Liver (tissue), 9 donors: Measurements from ENCODE around the gene GLIS1. TPM values are rescaled to one million over a fixed set of nuclear protein-coding genes. Genes with fewer than 3 reads are reported as not detected.

ENCODE experiments used
- DNase-seq: peaks from one replicate; pipeline ENCODE4 v3.0.0-alpha.2; 2017; ENCODE audit warnings: low spot score
- H3K27ac ChIP-seq, 2 donors: one replicate each; pipeline ENCODE4 v1.7.0; 2013; ENCODE audit warnings: inconsistent platforms in 2 of 2, low read length in 2 of 2, control low read depth in 1 of 2, low read depth in 1 of 2, mild to moderate bottlenecking in 1 of 2
- H3K27me3 ChIP-seq, 4 donors: one replicate each; pipeline versions ENCODE4 v1.6.1 to v1.7.0; 2013; ENCODE audit warnings: low read length in 3 of 4, inconsistent platforms in 1 of 4, mild to moderate bottlenecking in 1 of 4, moderate library complexity in 1 of 4; ENCODE audit not compliant: control insufficient read depth in 4 of 4, insufficient read depth in 4 of 4
- H3K36me3 ChIP-seq, 4 donors: one replicate each; pipeline versions ENCODE4 v1.6.1 to v1.7.0; 2013; ENCODE audit warnings: low read length in 3 of 4, mild to moderate bottlenecking in 3 of 4, low read depth in 1 of 4, moderate library complexity in 1 of 4; ENCODE audit not compliant: control insufficient read depth in 4 of 4, insufficient read depth in 3 of 4
- H3K4me1 ChIP-seq, 4 donors: one replicate each; pipeline versions ENCODE4 v1.6.1 to v1.7.0; 2013; ENCODE audit warnings: low read length in 3 of 4, mild to moderate bottlenecking in 3 of 4, moderate library complexity in 1 of 4; ENCODE audit not compliant: control insufficient read depth in 4 of 4, insufficient read depth in 4 of 4
- H3K4me3 ChIP-seq, 3 donors: one replicate each; pipeline versions ENCODE4 v1.6.1 to v1.7.0; 2013; ENCODE audit warnings: low read length in 3 of 3, control low read depth in 1 of 3, low read depth in 1 of 3, mild to moderate bottlenecking in 1 of 3
- H3K9ac ChIP-seq, 2 donors: one replicate each; pipeline ENCODE4 v1.7.0; 2013; ENCODE audit warnings: low read length in 2 of 2, mild to moderate bottlenecking in 2 of 2, moderate library complexity in 2 of 2, control low read depth in 1 of 2, low read depth in 1 of 2
- H3K9me3 ChIP-seq, 4 donors: one replicate each; pipeline versions ENCODE4 v1.6.1 to v1.7.0; 2013; ENCODE audit warnings: low read length in 3 of 4; ENCODE audit not compliant: control insufficient read depth in 4 of 4
- ATF3 ChIP-seq: IDR thresholded peaks from 2 replicates; pipeline ENCODE4 v1.6.1; 2016; ENCODE audit warnings: antibody characterized with exemption
- EGR1 ChIP-seq, 2 donors: IDR thresholded peaks; 2 replicates each; pipeline ENCODE4 v1.6.1; 2016 to 2018; ENCODE audit warnings: antibody characterized with exemption in 2 of 2, low read depth in 2 of 2
- FOXA2 ChIP-seq: IDR thresholded peaks from 2 replicates; pipeline ENCODE4 v1.6.1; 2016; ENCODE audit warnings: antibody characterized with exemption
- GABPA ChIP-seq, 2 donors: IDR thresholded peaks in 1 of 2; conservative IDR thresholded peaks in 1 of 2; 2 replicates each; pipeline ENCODE4 v1.6.1; 2016; ENCODE audit warnings: antibody characterized with exemption in 2 of 2, mild to moderate bottlenecking in 1 of 2, moderate library complexity in 1 of 2
- HNF4G ChIP-seq: IDR thresholded peaks from 2 replicates; pipeline ENCODE4 v1.6.1; 2016; ENCODE audit warnings: antibody characterized with exemption
- JUND ChIP-seq, 2 donors: IDR thresholded peaks; 2 replicates each; pipeline ENCODE4 v1.6.1; 2016; ENCODE audit warnings: antibody characterized with exemption in 2 of 2
- RAD21 ChIP-seq, 2 donors: IDR thresholded peaks; 2 replicates each; pipeline ENCODE4 v1.6.1; 2016; ENCODE audit warnings: antibody characterized with exemption in 2 of 2, mild to moderate bottlenecking in 2 of 2
- RXRA ChIP-seq, 2 donors: IDR thresholded peaks; 2 replicates each; pipeline ENCODE4 v1.6.1; 2017 to 2018; ENCODE audit warnings: antibody characterized with exemption in 2 of 2, mild to moderate bottlenecking in 1 of 2
- SP1 ChIP-seq: IDR thresholded peaks from 2 replicates; pipeline ENCODE4 v1.6.1; 2018; ENCODE audit warnings: antibody characterized with exemption, mild to moderate bottlenecking
- TAF1 ChIP-seq: conservative IDR thresholded peaks from 2 replicates; pipeline ENCODE4 v1.6.1; 2016; ENCODE audit warnings: antibody characterized with exemption, mild to moderate bottlenecking
- YY1 ChIP-seq: IDR thresholded peaks from 2 replicates; pipeline ENCODE4 v1.6.1; 2016; ENCODE audit warnings: antibody characterized with exemption, mild to moderate bottlenecking
- ZBTB33 ChIP-seq: IDR thresholded peaks from 2 replicates; pipeline ENCODE4 v1.6.1; 2016; ENCODE audit warnings: antibody characterized with exemption
- WGBS: extraction: QIAGEN DNeasy Blood & Tissue Kit; methylation state at CpG from one replicate; pipeline ENCODE4 v1.1.7; 2013; 5-methylcytosine and 5-hydroxymethylcytosine counted together
- polyA plus RNA-seq, 2 donors: library from polyadenylated mRNA; stranded (reverse) in 1 of 2; unstranded in 1 of 2; fragments of 200-250 nt in 1 of 2; fragments of >200 nt in 1 of 2; fragmentation: Nextera tagmentation in 1 of 2; extraction: Ambion mirVana in 1 of 2; gene quantifications; one replicate each; pipeline versions ENCODE4 v1.2.1 to v1.2.3, GENCODE V29; 2013 to 2015
- total RNA-seq, 2 donors: library from RNA; depleted of rRNA; stranded (reverse); fragments of >200 nt; gene quantifications; one replicate each; pipeline ENCODE4 v1.2.3, GENCODE V29; 2014
- TF ChIP-seq, protein P1 (sequence below): fragments of 150-350 bp; IDR thresholded peaks from 2 replicates; pipeline ENCODE4 v1.5.1; 2017; ENCODE audit warnings: improper control_type of control experiment, low read depth, low read length; ENCODE audit not compliant: missing input control
- donor health status: healthy.
- donor health status: healthy.
- donor health status: healthy.
- donor health status: healthy.
- donor health status: healthy.

Gene GLIS1
- total and polyA plus RNA-seq, 4 donors: under 0.01 to 0.05 TPM; not detected in 2

- no peak overlapping the region for H3K27ac ChIP-seq
- no peaks in the 10 kb centered on the region for H3K4me1 ChIP-seq
- no peak overlapping the region for H3K4me3 ChIP-seq
- TF ChIP-seq JUND (IDR thresholded peaks at IDR 0.05): no peak
- TF ChIP-seq HNF4G: no peak
- TF ChIP-seq EGR1 (IDR thresholded peaks at IDR 0.05; ENCODE audit: low read depth in 2 of 2): no peak
- TF ChIP-seq TAF1: no peak
- no peak for TF ChIP-seq ZBTB33
- no peak for TF ChIP-seq ATF3
- TF ChIP-seq SP1: no peak
- TF ChIP-seq RAD21 (IDR thresholded peaks at IDR 0.05): no peak
- WGBS: 91% methylated on average over 4 of the region's 4 CpGs
- H3K9ac ChIP-seq: no peak overlapping the region
- H3K27me3 ChIP-seq: peaks cover 0 to 2% (median 0%) of the 10 kb centered on the region in 4 donors
- no peaks in the 10 kb centered on the region for H3K36me3 ChIP-seq
- DNase-seq: no peak
- no peaks in the 10 kb centered on the region for H3K9me3 ChIP-seq
Observed at GRCh38 chr1:53591924-53592323, 147.0 kb downstream of the GLIS1 start.

DNA sequence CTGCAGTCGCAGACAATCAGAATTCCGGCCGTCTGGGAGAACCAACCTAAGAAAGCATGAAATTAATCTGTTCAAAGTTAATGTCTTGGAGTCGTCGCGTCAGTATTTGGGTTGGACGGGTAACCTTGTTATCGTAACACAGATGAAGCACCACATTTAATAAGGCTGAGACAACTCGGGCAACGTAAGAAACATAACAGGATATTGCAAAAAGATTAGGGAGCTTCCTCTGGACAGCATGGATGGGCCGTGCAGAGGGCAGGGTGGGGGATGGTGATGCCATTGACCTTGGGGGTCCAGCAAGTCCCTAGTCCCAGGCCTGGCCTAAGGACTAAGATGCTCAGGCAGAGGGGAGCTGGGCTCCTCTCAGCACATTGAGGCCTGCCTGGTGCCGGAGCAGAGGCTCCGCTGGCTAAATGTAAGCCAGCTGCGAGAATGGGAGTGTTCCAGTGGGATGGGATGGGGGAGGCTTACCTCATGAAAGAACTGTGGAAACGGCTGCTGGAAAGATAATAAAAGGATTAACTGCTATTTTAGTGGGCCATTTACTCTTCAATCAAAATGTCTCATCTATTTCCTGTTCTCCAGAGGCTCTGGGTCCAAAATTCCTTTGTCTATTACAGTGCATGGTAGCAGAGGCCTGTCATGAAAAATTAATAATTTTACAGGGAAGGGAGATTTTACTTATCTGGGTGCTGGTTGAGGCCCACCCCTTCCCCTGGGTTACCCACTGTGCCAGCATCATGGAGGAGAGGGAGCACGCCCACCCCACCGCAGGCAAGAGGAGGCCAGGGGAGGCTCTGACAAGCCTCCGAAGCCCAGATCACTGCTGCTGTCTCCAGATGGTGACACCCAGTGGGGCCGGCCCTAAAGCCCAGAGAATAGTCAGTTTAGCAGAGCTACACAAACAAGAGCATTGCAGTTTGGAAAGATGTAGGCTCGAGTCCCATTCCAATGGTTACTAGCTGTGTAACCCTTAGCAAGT lies 148.1 kb downstream of the GLIS1 start:
- Histone ChIP-seq H3K36me3 (no peaks in the 10 kb centered on the region), H3K9me3 (no peaks in the 10 kb centered on the region), H3K9ac (no peak overlapping the region), H3K4me1 (no peaks in the 10 kb centered on the region), H3K4me3 (no peak overlapping the region), H3K27ac (no peak overlapping the region), H3K27me3 (peaks cover 0 to 2% (median 0%) of the 10 kb centered on the region in 4 donors)
- no peak for DNase-seq
- TF ChIP-seq, protein P1, sequence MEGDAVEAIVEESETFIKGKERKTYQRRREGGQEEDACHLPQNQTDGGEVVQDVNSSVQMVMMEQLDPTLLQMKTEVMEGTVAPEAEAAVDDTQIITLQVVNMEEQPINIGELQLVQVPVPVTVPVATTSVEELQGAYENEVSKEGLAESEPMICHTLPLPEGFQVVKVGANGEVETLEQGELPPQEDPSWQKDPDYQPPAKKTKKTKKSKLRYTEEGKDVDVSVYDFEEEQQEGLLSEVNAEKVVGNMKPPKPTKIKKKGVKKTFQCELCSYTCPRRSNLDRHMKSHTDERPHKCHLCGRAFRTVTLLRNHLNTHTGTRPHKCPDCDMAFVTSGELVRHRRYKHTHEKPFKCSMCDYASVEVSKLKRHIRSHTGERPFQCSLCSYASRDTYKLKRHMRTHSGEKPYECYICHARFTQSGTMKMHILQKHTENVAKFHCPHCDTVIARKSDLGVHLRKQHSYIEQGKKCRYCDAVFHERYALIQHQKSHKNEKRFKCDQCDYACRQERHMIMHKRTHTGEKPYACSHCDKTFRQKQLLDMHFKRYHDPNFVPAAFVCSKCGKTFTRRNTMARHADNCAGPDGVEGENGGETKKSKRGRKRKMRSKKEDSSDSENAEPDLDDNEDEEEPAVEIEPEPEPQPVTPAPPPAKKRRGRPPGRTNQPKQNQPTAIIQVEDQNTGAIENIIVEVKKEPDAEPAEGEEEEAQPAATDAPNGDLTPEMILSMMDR: no peak
- TF ChIP-seq RXRA (IDR thresholded peaks at IDR 0.05) (no peak), RAD21 (IDR thresholded peaks at IDR 0.05) (no peak), JUND (IDR thresholded peaks at IDR 0.05) (no peak), SP1 (no peak), GABPA (IDR thresholded peaks at IDR 0.05 in 1 of 2, conservative IDR thresholded peaks at IDR 0.05 in 1 of 2) (no peak), YY1 (no peak), EGR1 (IDR thresholded peaks at IDR 0.05; ENCODE audit: low read depth in 2 of 2) (no peak), FOXA2 (no peak), TAF1 (no peak), HNF4G (no peak)
- 79% methylated on average over 20 of the region's 20 CpGs for WGBS
